Subcutaneous abdominal adipose tissue (tissue), 5 donors: ENCODE measurements around the gene NID2.

Experiments used
- H3K27ac ChIP-seq: one replicate; pipeline ENCODE4 v1.7.0; 2013; ENCODE audit warnings: low read depth, mild to moderate bottlenecking, inconsistent platforms, low read length, moderate library complexity
- H3K27me3 ChIP-seq, 5 donors: one replicate each; pipeline ENCODE4 v1.7.0; 2013; ENCODE audit warnings: low read length in 5 of 5, inconsistent platforms in 1 of 5; ENCODE audit not compliant: control insufficient read depth in 5 of 5, insufficient read depth in 4 of 5
- H3K36me3 ChIP-seq, 5 donors: one replicate each; pipeline ENCODE4 v1.7.0; 2013; ENCODE audit warnings: low read length in 5 of 5; ENCODE audit not compliant: control insufficient read depth in 5 of 5, insufficient read depth in 5 of 5
- H3K4me1 ChIP-seq, 5 donors: one replicate each; pipeline ENCODE4 v1.7.0; 2013; ENCODE audit warnings: low read length in 5 of 5, mild to moderate bottlenecking in 3 of 5, moderate library complexity in 1 of 5; ENCODE audit not compliant: control insufficient read depth in 5 of 5, insufficient read depth in 5 of 5
- H3K4me3 ChIP-seq, 5 donors: one replicate each; pipeline ENCODE4 v1.7.0; 2013; ENCODE audit warnings: low read length in 5 of 5, low read depth in 1 of 5
- H3K9ac ChIP-seq, 5 donors: one replicate each; pipeline ENCODE4 v1.7.0; 2013; ENCODE audit warnings: low read length in 5 of 5, mild to moderate bottlenecking in 4 of 5, moderate library complexity in 3 of 5
- H3K9me3 ChIP-seq, 5 donors: one replicate each; pipeline ENCODE4 v1.7.0; 2013; ENCODE audit warnings: low read length in 5 of 5; ENCODE audit not compliant: control insufficient read depth in 5 of 5
- donor health status: healthy.
- donor health status: healthy.
- donor health status: healthy.
- donor health status: healthy.
- donor health status: healthy.

NID2 gene

GRCh38 chr14:52049271-52049670, 19.6 kb downstream of the NID2 start:
- Histone ChIP-seq H3K4me3 (no peak overlapping the region), H3K27ac (peak overlapping the region; percentile 64), H3K9ac (peak overlapping the region in 2 of 5 donors; percentile 11 to 33)

GRCh38 chr14:52048641-52049204, 20.1 kb downstream of the NID2 start:
- Histone ChIP-seq H3K4me3 (no peak overlapping the region), H3K4me1 (peaks cover 19 to 87% (median 67%) of the 10 kb centered on the region in 5 donors), H3K36me3 (peaks cover 0 to 12% (median 8%) of the 10 kb centered on the region in 5 donors), H3K27me3 (peaks cover 0 to 2% (median 0%) of the 10 kb centered on the region in 5 donors), H3K9me3 (no peaks in the 10 kb centered on the region), H3K27ac (peak overlapping the region; percentile 64), H3K9ac (peak overlapping the region in 1 of 5 donors; percentile 12)

More at GRCh38 chr14:52049271-52049670, 19.6 kb downstream of the NID2 start:
- Histone ChIP-seq H3K4me1 (peaks cover 21 to 90% (median 72%) of the 10 kb centered on the region in 5 donors), H3K36me3 (peaks cover 0 to 12% (median 9%) of the 10 kb centered on the region in 5 donors), H3K27me3 (peaks cover 0 to 2% (median 0%) of the 10 kb centered on the region in 5 donors), H3K9me3 (no peaks in the 10 kb centered on the region)

GRCh38 chr14:52048116-52048515, 20.7 kb downstream of the NID2 start:
- Histone ChIP-seq H3K27me3 (peaks cover 0 to 2% (median 0%) of the 10 kb centered on the region in 5 donors), H3K9ac (no peak overlapping the region), H3K4me1 (peaks cover 17 to 87% (median 67%) of the 10 kb centered on the region in 5 donors), H3K27ac (peak overlapping the region; percentile 64), H3K4me3 (no peak overlapping the region), H3K36me3 (peaks cover 0 to 9% (median 5%) of the 10 kb centered on the region in 5 donors), H3K9me3 (no peaks in the 10 kb centered on the region)

GRCh38 chr14:52046376-52046917, 22.4 kb downstream of the NID2 start:
- peaks cover 0 to 17% (median 12%) of the 10 kb centered on the region in 5 donors for H3K36me3 ChIP-seq
- peaks cover 9 to 83% (median 65%) of the 10 kb centered on the region in 5 donors for H3K4me1 ChIP-seq
- peaks cover 0 to 2% (median 0%) of the 10 kb centered on the region in 5 donors for H3K27me3 ChIP-seq
- no peak overlapping the region for H3K4me3 ChIP-seq
- H3K9me3 ChIP-seq, result no peaks in the 10 kb centered on the region
- peak overlapping the region; percentile 13 for H3K27ac ChIP-seq
- H3K9ac ChIP-seq, result no peak overlapping the region

GRCh38 chr14:52044791-52045522, 23.9 kb downstream of the NID2 start:
- peaks cover 9 to 69% (median 55%) of the 10 kb centered on the region in 5 donors for H3K4me1 ChIP-seq

GRCh38 chr14:52043690-52044089, 25.2 kb downstream of the NID2 start:
- Histone ChIP-seq H3K4me1 (peaks cover 7 to 57% (median 43%) of the 10 kb centered on the region in 5 donors), H3K4me3 (no peak overlapping the region), H3K9me3 (no peaks in the 10 kb centered on the region), H3K36me3 (peaks cover 0 to 41% (median 29%) of the 10 kb centered on the region in 5 donors), H3K9ac (no peak overlapping the region), H3K27me3 (peaks cover 0 to 2% (median 0%) of the 10 kb centered on the region in 5 donors), H3K27ac (no peak overlapping the region)

More at GRCh38 chr14:52044791-52045522, 23.9 kb downstream of the NID2 start:
- Histone ChIP-seq H3K9me3 (no peaks in the 10 kb centered on the region), H3K27me3 (peaks cover 0 to 2% (median 0%) of the 10 kb centered on the region in 5 donors), H3K27ac (peak overlapping the region; percentile 21), H3K4me3 (no peak overlapping the region), H3K9ac (no peak overlapping the region), H3K36me3 (peaks cover 0 to 30% (median 20%) of the 10 kb centered on the region in 5 donors)

GRCh38 chr14:52042371-52043289, 26.2 kb downstream of the NID2 start:
- H3K9ac ChIP-seq, result no peak overlapping the region
- H3K9me3 ChIP-seq, result no peaks in the 10 kb centered on the region
- H3K27ac ChIP-seq, result no peak overlapping the region
- peaks cover 5 to 51% (median 38%) of the 10 kb centered on the region in 5 donors for H3K36me3 ChIP-seq
- peaks cover 0 to 2% (median 0%) of the 10 kb centered on the region in 5 donors for H3K27me3 ChIP-seq
- no peak overlapping the region for H3K4me3 ChIP-seq
- H3K4me1 ChIP-seq, result peaks cover 4 to 47% (median 34%) of the 10 kb centered on the region in 5 donors

GRCh38 chr14:52040598-52040997, 28.3 kb downstream of the NID2 start:
- peaks cover 9 to 62% (median 43%) of the 10 kb centered on the region in 5 donors for H3K36me3 ChIP-seq

GRCh38 chr14:52039124-52039815, 29.6 kb downstream of the NID2 start:
- no peak overlapping the region for H3K27ac ChIP-seq
- H3K9ac ChIP-seq, result no peak overlapping the region
- peaks cover 9 to 66% (median 43%) of the 10 kb centered on the region in 5 donors for H3K36me3 ChIP-seq
- H3K4me3 ChIP-seq, result no peak overlapping the region
- H3K9me3 ChIP-seq, result no peaks in the 10 kb centered on the region
- H3K4me1 ChIP-seq, result peaks cover 2 to 22% (median 20%) of the 10 kb centered on the region in 5 donors
- H3K27me3 ChIP-seq, result no peaks in the 10 kb centered on the region

More at GRCh38 chr14:52040598-52040997, 28.3 kb downstream of the NID2 start:
- Histone ChIP-seq H3K9ac (no peak overlapping the region), H3K4me1 (peaks cover 3 to 30% (median 30%) of the 10 kb centered on the region in 5 donors), H3K4me3 (no peak overlapping the region), H3K27me3 (no peaks in the 10 kb centered on the region), H3K9me3 (no peaks in the 10 kb centered on the region), H3K27ac (no peak overlapping the region)
